OCI-LY3 (cell line): Measurements from ENCODE around the gene GUF1.

Source experiments
- H2AFZ ChIP-seq: fragments of 200-600, 300-600 bp; shearing (Covaris generic); 2 replicates; pipeline ENCODE4 v1.6.0; 2014; ENCODE audit warnings: antibody characterized with exemption, low read depth, low read length
- H3K27ac ChIP-seq: fragments of 200-600, 300-600 bp; sonication (generic); 2 replicates; pipeline ENCODE4 v1.5.1; 2014; ENCODE audit warnings: mild to moderate bottlenecking, low read length, moderate library complexity, mixed read lengths
- H3K27me3 ChIP-seq: fragments of 200-600, 300-600 bp; sonication (generic); 2 replicates; pipeline ENCODE4 v1.6.1; 2014; ENCODE audit warnings: low read depth, low read length, mixed read lengths
- H3K36me3 ChIP-seq: fragments of 200-600, 300-600 bp; sonication (generic); replicated peaks from 2 replicates; pipeline ENCODE3; 2014; ENCODE audit warnings: low read depth, low read length, mixed read lengths
- H3K4me1 ChIP-seq: fragments of 300-600, 200-600 bp; sonication (generic); 2 replicates; pipeline ENCODE4 v1.6.1; 2014; ENCODE audit warnings: low read length, mixed read lengths
- H3K4me2 ChIP-seq: fragments of 200-600, 300-600 bp; sonication (generic); 2 replicates; pipeline ENCODE4 v1.6.1; 2014; ENCODE audit warnings: low read length, mixed read lengths
- H3K4me3 ChIP-seq: fragments of 300-600, 200-600 bp; sonication (generic); 2 replicates; pipeline ENCODE4 v1.5.1; 2014; ENCODE audit warnings: antibody characterized with exemption, mild to moderate bottlenecking, low read length, moderate library complexity
- H3K79me2 ChIP-seq: fragments of 300-600, 200-600 bp; shearing (Covaris generic); 2 replicates; pipeline ENCODE4 v1.6.1; 2014; ENCODE audit warnings: mild to moderate bottlenecking, low read length, mixed read lengths
- H3K9ac ChIP-seq: fragments of 300-600, 200-600 bp; shearing (Covaris generic); 2 replicates; pipeline ENCODE4 v1.6.0; 2014; ENCODE audit warnings: mild to moderate bottlenecking, low read length, moderate library complexity
- H3K9me3 ChIP-seq: fragments of 200-600, 300-600 bp; shearing (Covaris generic); 2 replicates; pipeline ENCODE4 v1.6.1; 2014; ENCODE audit warnings: low read length, mixed read lengths; ENCODE audit not compliant: insufficient read depth
- H4K20me1 ChIP-seq: fragments of 200-600, 300-600 bp; sonication (generic); 2 replicates; pipeline ENCODE4 v1.6.1; 2016; ENCODE audit warnings: low read length, mixed read lengths; ENCODE audit not compliant: insufficient read depth
- CTCF ChIP-seq: fragments of 200-600, 300-600 bp; sonication (generic); IDR thresholded peaks from 2 replicates; pipeline ENCODE4 v1.5.1; 2014; ENCODE audit warnings: antibody characterized with exemption, low read length, low read depth
- EZH2phosphoT487 ChIP-seq: fragments of 200-600 bp; shearing (Covaris generic); IDR thresholded peaks from 2 replicates; pipeline ENCODE4 v1.6.1; 2018; ENCODE audit warnings: antibody characterized with exemption, mixed run types, low read depth

Gene GUF1

DNA sequence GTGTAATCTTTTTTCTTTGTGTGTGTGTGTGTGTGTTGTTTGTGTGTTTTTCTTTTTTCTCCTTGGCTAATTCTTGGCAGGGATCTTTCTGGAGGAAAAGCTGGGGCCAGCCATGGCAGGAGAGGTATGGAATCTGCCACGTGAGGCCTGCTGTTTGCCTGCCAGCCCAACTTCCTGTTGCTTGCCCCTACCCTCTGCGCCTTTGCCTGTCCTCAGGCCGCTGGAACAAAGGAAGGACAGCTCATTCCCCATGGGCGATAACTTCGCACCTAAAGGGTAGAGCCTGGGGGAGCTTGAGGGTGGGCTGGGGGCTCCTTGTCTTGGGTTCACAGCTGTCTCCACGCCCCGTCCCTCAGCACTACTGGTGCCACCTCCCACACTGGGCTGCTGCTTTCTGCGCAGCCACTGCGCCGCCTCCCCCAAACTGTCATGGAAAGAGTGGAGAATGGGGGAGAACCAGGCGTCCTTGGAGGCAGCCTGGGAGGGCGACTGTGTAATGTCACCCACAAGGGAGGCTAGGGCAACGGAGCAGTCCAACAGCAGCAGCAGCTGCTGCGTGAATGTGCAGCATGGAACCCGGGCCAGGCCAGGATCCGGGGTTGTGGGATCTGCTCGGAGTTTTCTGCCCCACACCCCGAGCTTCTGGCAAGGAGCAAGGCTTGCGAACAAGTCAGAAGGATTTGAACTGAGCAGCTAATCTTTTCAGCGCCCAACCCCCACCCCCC lies 14.5 kb upstream of the GUF1 start:
- no peaks in the 10 kb centered on the region for H3K36me3 ChIP-seq
- no peak overlapping the region for H2AFZ ChIP-seq
- H3K4me1 ChIP-seq, result peaks cover 14% of the 10 kb centered on the region
- no peak overlapping the region for H3K4me2 ChIP-seq
- H4K20me1 ChIP-seq, result no peaks in the 10 kb centered on the region
- H3K4me3 ChIP-seq, result no peak overlapping the region
- TF ChIP-seq CTCF (no peak), EZH2phosphoT487 (no peak)
- H3K9me3 ChIP-seq, result no peaks in the 10 kb centered on the region
- no peaks in the 10 kb centered on the region for H3K79me2 ChIP-seq
- no peak overlapping the region for H3K9ac ChIP-seq
- no peaks in the 10 kb centered on the region for H3K27me3 ChIP-seq
- H3K27ac ChIP-seq, result no peak overlapping the region

- Histone ChIP-seq H3K9me3 (no peaks in the 10 kb centered on the region), H2AFZ (no peak overlapping the region), H3K4me1 (peaks cover 5% of the 10 kb centered on the region; the same call in 1 of the 2 replicates), H3K79me2 (no peaks in the 10 kb centered on the region), H3K27me3 (no peaks in the 10 kb centered on the region), H3K27ac (no peak overlapping the region), H4K20me1 (no peaks in the 10 kb centered on the region), H3K4me2 (no peak overlapping the region), H3K36me3 (no peaks in the 10 kb centered on the region), H3K9ac (no peak overlapping the region), H3K4me3 (no peak overlapping the region)
- TF ChIP-seq CTCF, result no peak
- no peak for TF ChIP-seq EZH2phosphoT487
Observed at GRCh38 chr4:44668526-44668925, 9.7 kb upstream of the GUF1 start.

DNA sequence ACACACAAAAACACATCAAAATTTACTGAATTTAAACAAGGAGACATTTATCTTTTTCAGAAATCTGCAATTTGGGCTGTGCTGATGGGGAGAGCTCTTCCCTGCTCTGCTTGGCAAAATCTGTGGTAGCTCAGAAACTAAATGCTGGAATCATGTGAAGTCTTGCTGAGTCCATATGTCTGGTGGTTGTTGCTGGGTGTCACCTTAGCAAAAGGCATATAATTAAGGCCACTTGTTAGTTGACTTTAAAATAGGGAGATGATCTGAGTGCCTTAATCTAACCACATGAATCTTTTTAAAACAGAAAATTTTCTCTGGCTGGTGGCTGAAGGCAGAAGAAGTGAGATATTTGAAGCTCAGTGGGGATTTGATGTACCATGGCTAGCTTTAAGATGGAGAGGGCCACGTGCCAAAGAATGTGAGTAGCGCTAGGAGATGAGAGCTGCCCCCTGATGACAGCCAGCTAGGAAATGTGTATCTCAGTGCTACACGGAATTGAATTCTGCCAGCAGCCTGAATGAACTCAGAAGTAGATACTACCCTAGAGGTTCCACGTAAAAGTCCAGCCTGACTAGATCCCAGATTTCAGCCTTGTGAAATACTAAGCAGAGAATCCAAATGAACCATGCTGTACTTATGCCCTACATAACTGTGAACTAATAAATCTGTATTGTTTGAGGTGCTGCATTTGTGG lies 7.6 kb upstream of the GUF1 start:
- Histone ChIP-seq H3K27ac (no peak overlapping the region), H3K4me1 (peaks cover 5% of the 10 kb centered on the region; the same call in 1 of the 2 replicates), H3K27me3 (no peaks in the 10 kb centered on the region), H3K4me3 (no peak overlapping the region), H2AFZ (no peak overlapping the region), H4K20me1 (no peaks in the 10 kb centered on the region), H3K36me3 (no peaks in the 10 kb centered on the region), H3K4me2 (no peak overlapping the region), H3K9me3 (no peaks in the 10 kb centered on the region), H3K79me2 (no peaks in the 10 kb centered on the region), H3K9ac (no peak overlapping the region)
- no peak for TF ChIP-seq CTCF

GRCh38 chr4:44671636-44672035 lies 6.6 kb upstream of the GUF1 start:
- no peaks in the 10 kb centered on the region for H3K27me3 ChIP-seq
- H2AFZ ChIP-seq, result no peak overlapping the region
- H3K9me3 ChIP-seq, result no peaks in the 10 kb centered on the region
- H3K36me3 ChIP-seq, result no peaks in the 10 kb centered on the region
- TF ChIP-seq CTCF (no peak), EZH2phosphoT487 (no peak)
- no peaks in the 10 kb centered on the region for H3K79me2 ChIP-seq
- H4K20me1 ChIP-seq, result no peaks in the 10 kb centered on the region
- H3K27ac ChIP-seq, result no peak overlapping the region
- H3K4me1 ChIP-seq, result peaks cover 5% of the 10 kb centered on the region; the same call in 1 of the 2 replicates
- no peak overlapping the region for H3K4me3 ChIP-seq
- H3K4me2 ChIP-seq, result no peak overlapping the region
- H3K9ac ChIP-seq, result no peak overlapping the region
